K562 (cell line): ENCODE measurements around the gene HMBS. TPM values are rescaled to one million over a fixed set of nuclear protein-coding genes. Genes with fewer than 3 reads are reported as not detected.

ENCODE experiments used
- ATAC-seq: fragments of 200-7000 bp; cut with Tn5 transposase; 3 replicates; pipeline ENCODE4 v1.9.1; 2020; ENCODE audit warnings: moderate library complexity
- BruUV-seq: library from RNA; stranded (reverse); fragments of 400-500 nt; replicated peaks from 2 replicates; lab custom pipeline; 2021; lab: Mats Ljungman, UMichigan
- CTCF ChIA-PET: fragments of 300-600 bp; formaldehyde crosslinking; extraction: SDS; loops from one replicate; lab custom pipeline; 2021; ENCODE audit warnings: low intra/inter-chr PET ratio; lab: Yijun Ruan, JAX
- POLR2A ChIA-PET: fragments of 300-600, 350-650 bp; sonication (Branson Sonifier 250); formaldehyde crosslinking; extraction: SDS; loops from one replicate; lab custom pipeline; 2021; ENCODE audit warnings: antibody characterized with exemption, inconsistent platforms; lab: Yijun Ruan, JAX
- DNase-seq, 4 experiments: peaks; one replicate each; pipeline versions ENCODE4 v3.0.0 to v3.0.0-alpha.2; 2011 to 2018; ENCODE audit warnings: low spot score in 3 of 4, mixed read lengths in 3 of 4; ENCODE audit errors: extremely low read depth in 1 of 4
- FAIRE-seq: peaks from 2 replicates; lab custom pipeline; 2011; peaks lifted over from hg19 to GRCh38; lab: Jason Lieb, UNC
- H2AFZ ChIP-seq: 2 replicates; pipeline ENCODE4 v1.6.0; 2011; ENCODE audit warnings: low read depth, low read length, control low read depth, inconsistent platforms
- H3K27ac ChIP-seq: fragments of 200-600 bp; 3 replicates; pipeline ENCODE4 v1.8.0; 2011; ENCODE audit warnings: low read depth, mild to moderate bottlenecking, control low read depth, inconsistent platforms, low read length, moderate library complexity, mixed read lengths; ENCODE audit errors: extremely low read depth
- H3K27me3 ChIP-seq, 2 experiments: fragments of 300-600 bp in 1 of 2; 2 replicates in 1 of 2; 3 replicates in 1 of 2; pipeline versions ENCODE4 v1.6.0 to v1.8.0; 2011; ENCODE audit warnings: inconsistent platforms in 2 of 2, low read length in 2 of 2, mild to moderate bottlenecking in 1 of 2, mixed read lengths in 1 of 2, moderate library complexity in 1 of 2; ENCODE audit not compliant: control insufficient read depth in 2 of 2, insufficient read depth in 2 of 2
- H3K36me3 ChIP-seq: fragments of 300-600 bp; 3 replicates; pipeline ENCODE4 v1.8.0; 2011; ENCODE audit warnings: mild to moderate bottlenecking, low read length, inconsistent platforms; ENCODE audit not compliant: control insufficient read depth, insufficient read depth
- H3K4me1 ChIP-seq, 2 experiments: fragments of 200-600 bp in 1 of 2; replicated peaks in 1 of 2; 2 replicates in 1 of 2; 3 replicates in 1 of 2; pipeline versions ENCODE4 v1.5.1 to v1.8.0; 2011; ENCODE audit warnings: inconsistent platforms in 2 of 2, low read length in 2 of 2, mild to moderate bottlenecking in 1 of 2, mixed read lengths in 1 of 2, moderate library complexity in 1 of 2; ENCODE audit not compliant: control insufficient read depth in 2 of 2, insufficient read depth in 2 of 2
- H3K4me2 ChIP-seq: 2 replicates; pipeline ENCODE4 v1.6.1; 2011; ENCODE audit warnings: low read length, control low read depth, inconsistent platforms, mixed read lengths; ENCODE audit not compliant: insufficient read depth
- H3K4me3 ChIP-seq: fragments of 200-600 bp; sonication (generic), shearing (Covaris generic); 2 replicates; pipeline ENCODE4 v1.5.1; 2016; ENCODE audit warnings: control low read depth, inconsistent platforms
- H3K79me2 ChIP-seq: fragments of 200-600 bp; 3 replicates; pipeline ENCODE4 v1.8.0; 2011; ENCODE audit warnings: low read length, inconsistent platforms; ENCODE audit not compliant: control insufficient read depth, insufficient read depth
- H3K9ac ChIP-seq, 2 experiments: 2 replicates each; pipeline versions ENCODE4 v1.6.0 to v1.6.1; 2011; ENCODE audit warnings: low read depth in 2 of 2, low read length in 2 of 2, control low read depth in 1 of 2, inconsistent platforms in 1 of 2, mild to moderate bottlenecking in 1 of 2, mixed read lengths in 1 of 2; ENCODE audit not compliant: insufficient read depth in 1 of 2
- H3K9me1 ChIP-seq: one replicate; pipeline ENCODE4 v1.6.0; 2011; ENCODE audit warnings: inconsistent platforms, mild to moderate bottlenecking, low read length, moderate library complexity; ENCODE audit not compliant: control insufficient read depth, insufficient read depth
- H3K9me3 ChIP-seq: replicated peaks from 2 replicates; pipeline ENCODE4 v1.5.1; 2011; ENCODE audit warnings: low read depth, low read length, inconsistent platforms; ENCODE audit not compliant: control insufficient read depth, insufficient read depth
- H4K20me1 ChIP-seq: replicated peaks from 2 replicates; pipeline ENCODE4 v1.6.1; 2011; ENCODE audit warnings: low read length, inconsistent platforms, mixed read lengths; ENCODE audit not compliant: control insufficient read depth, insufficient read depth
- ATF2 ChIP-seq: sonication (generic); formaldehyde crosslinking; IDR thresholded peaks from 2 replicates; pipeline ENCODE4 v1.8.1; 2022; ENCODE audit warnings: missing genetic modification reagents
- BHLHE40 ChIP-seq: IDR thresholded peaks from 2 replicates; pipeline ENCODE4 v1.6.1; 2011; ENCODE audit warnings: low read length, improper control_type of control experiment
- CHCHD3 ChIP-seq: fragments of 250-450 bp; sonication (Bioruptor Pico); IDR thresholded peaks from 2 replicates; pipeline ENCODE4 v2.1.2; 2022; ENCODE audit warnings: mild to moderate bottlenecking
- CREB5 ChIP-seq: fragments of 250-450 bp; sonication (Bioruptor Pico); IDR thresholded peaks from 2 replicates; pipeline ENCODE4 v1.5.0; 2020; ENCODE audit warnings: mild to moderate bottlenecking
- CTCF ChIP-seq, 3 experiments: IDR thresholded peaks in 2 of 3; conservative IDR thresholded peaks in 1 of 3; 2 replicates each; pipeline ENCODE4 v1.5.1; 2011 to 2012; ENCODE audit warnings: low read length in 3 of 3, mild to moderate bottlenecking in 3 of 3, control low read depth in 2 of 3, improper control_type of control experiment in 1 of 3, inconsistent platforms in 1 of 3, low read depth in 1 of 3, mixed read lengths in 1 of 3, moderate library complexity in 1 of 3; ENCODE audit not compliant: insufficient read depth in 2 of 3
- JUNB ChIP-seq: fragments of 450-650 bp; formaldehyde crosslinking; conservative IDR thresholded peaks from 2 replicates; pipeline ENCODE4 v1.4.0; 2020; ENCODE audit warnings: mild to moderate bottlenecking
- NELFE ChIP-seq: IDR thresholded peaks from 2 replicates; pipeline ENCODE4 v1.6.1; 2011; ENCODE audit warnings: mild to moderate bottlenecking; ENCODE audit not compliant: insufficient read depth, insufficient read length
- NFE2 ChIP-seq: IDR thresholded peaks from 2 replicates; pipeline ENCODE4 v1.6.1; 2014; ENCODE audit warnings: antibody characterized with exemption, low read depth
- NFXL1 ChIP-seq: fragments of 450-650 bp; formaldehyde crosslinking; IDR thresholded peaks from 2 replicates; pipeline ENCODE4 v1.4.0; 2021; ENCODE audit warnings: mild to moderate bottlenecking
- NONO ChIP-seq, 2 experiments: fragments of 200-400 bp in 1 of 2; fragments of 450-650 bp in 1 of 2; formaldehyde crosslinking in 1 of 2; IDR thresholded peaks; 2 replicates each; pipeline ENCODE4 v1.6.1; 2017; ENCODE audit warnings: low read depth in 2 of 2, mild to moderate bottlenecking in 2 of 2, moderate library complexity in 2 of 2, low read length in 1 of 2
- POLR2AphosphoS2 ChIP-seq: IDR thresholded peaks from 2 replicates; pipeline ENCODE4 v1.6.1; 2012; ENCODE audit warnings: low read length, improper control_type of control experiment
- SAP30 ChIP-seq: fragments of 200-600 bp; sonication (generic); IDR thresholded peaks from 2 replicates; pipeline ENCODE4 v1.6.1; 2012; ENCODE audit warnings: borderline replicate concordance, low read depth, mild to moderate bottlenecking, moderate library complexity, low read length, control low read depth, inconsistent platforms; ENCODE audit not compliant: insufficient read depth, poor library complexity, severe bottlenecking
- SRSF3 ChIP-seq: fragments of 200-400 bp; formaldehyde crosslinking; IDR thresholded peaks from 2 replicates; pipeline ENCODE4 v1.6.1; 2016; ENCODE audit warnings: mild to moderate bottlenecking, low read length, moderate library complexity; ENCODE audit not compliant: insufficient read depth
- ZNF212 ChIP-seq: fragments of 450-650 bp; formaldehyde crosslinking; IDR thresholded peaks from 2 replicates; pipeline ENCODE4 v1.4.0; 2020; ENCODE audit warnings: mild to moderate bottlenecking
- ZNF384 ChIP-seq: IDR thresholded peaks from 2 replicates; pipeline ENCODE4 v1.6.1; 2012; ENCODE audit warnings: low read depth, low read length, improper control_type of control experiment
- ZNF699 ChIP-seq: fragments of 250-450 bp; sonication (Bioruptor Pico); IDR thresholded peaks from 2 replicates; pipeline ENCODE4 v1.8.0; 2021; ENCODE audit warnings: mild to moderate bottlenecking, moderate library complexity; ENCODE audit not compliant: insufficient replicate concordance
- ZNF707 ChIP-seq: fragments of 250-450 bp; sonication (Bioruptor Pico); conservative IDR thresholded peaks from 2 replicates; pipeline ENCODE4 v1.8.0; 2022; ENCODE audit warnings: inconsistent platforms, mild to moderate bottlenecking, moderate library complexity
- ZNF766 ChIP-seq: fragments of 200-800 bp; sonication (Bioruptor generic); conservative IDR thresholded peaks from 2 replicates; pipeline ENCODE4 v1.6.1; 2016; ENCODE audit warnings: missing genetic modification characterization, missing compliant biosample characterization
- WGBS: fragments of 100-300 bp; shearing (Covaris generic); methylation state at CpG from one replicate; pipeline ENCODE4 v1.1.6; 2016; ENCODE audit warnings: low coverage, mixed read lengths; ENCODE audit not compliant: insufficient coverage; ENCODE audit errors: missing lambda C conversion rate; 5-methylcytosine and 5-hydroxymethylcytosine counted together
- in situ Hi-C: fragments of 300-500 bp; cut with MboI; formaldehyde crosslinking; loops from 4 replicates; pipeline ENCODE4 v1.15.0; 2018; ENCODE audit warnings: inconsistent platforms, mixed read lengths
- intact Hi-C: fragments of 100-400 bp; cut with micrococcal nuclease; formaldehyde crosslinking; loops from 2 replicates; pipeline ENCODE4 v1.14.2; 2022
- polyA plus RNA-seq, 8 experiments: library from polyadenylated mRNA; depleted of rRNA in 4 of 8; stranded (reverse) in 5 of 8; unstranded in 3 of 8; fragments of >200 nt; fragmentation: Nextera tagmentation in 2 of 8; fragmentation: Illumina TruSeq in 1 of 8; extraction: Ambion mirVana in 2 of 8; extraction: Trizol in 1 of 8; gene quantifications; 2 replicates each; pipeline versions ENCODE4 v1.2.1 to v1.2.3, GENCODE V29; 2011 to 2014; ENCODE audit warnings: inconsistent platforms in 1 of 8, missing spikeins in 1 of 8
- total RNA-seq, 7 experiments: library from RNA; depleted of rRNA in 6 of 7; stranded (reverse); fragments of >200 nt in 6 of 7; fragmentation: Illumina TruSeq in 2 of 7; extraction: Trizol in 2 of 7; gene quantifications; 2 replicates each; pipeline versions ENCODE4 v1.2.1 to v1.2.3, GENCODE V29; 2011 to 2021; ENCODE audit warnings: low replicate concordance in 1 of 7

Gene HMBS
- total and polyA plus RNA-seq, 9 of the 15 experiments (the other 6 are each of a cell fraction or from before 2014, with no cell fraction given): 56.9 to 385 (median 286) TPM

GRCh38 chr11:119107538-119108145, 23.0 kb downstream of the HMBS start:
- POLR2A ChIA-PET: interaction anchor here (0.6 to 5.8 kb wide), 17 partner anchors 11 to 267 kb away, joined by 3 to 75 read pairs (median 4); partner anchors contain the start of genes HMBS, RPS25 and TRAPPC4
- Histone ChIP-seq H3K9me1 (no peaks in the 10 kb centered on the region), H3K36me3 (peaks cover 39% of the 10 kb centered on the region; the same call in 2 of the 3 replicates), H3K9ac (peak overlapping the region; percentile 71 to 94), H3K9me3 (no peaks in the 10 kb centered on the region), H3K4me3 (peak overlapping the region; percentile 94), H4K20me1 (peaks cover 18% of the 10 kb centered on the region), H3K79me2 (peaks cover 44% of the 10 kb centered on the region), H3K4me1 (peaks cover 39 to 43% of the 10 kb centered on the region in 2 experiments), H3K27me3 (no peaks in the 10 kb centered on the region), H3K27ac (peak overlapping the region; percentile 83), H2AFZ (peak overlapping the region; percentile 64), H3K4me2 (peak overlapping the region; percentile 99)
- intact Hi-C loops (loop anchor here (5.0 kb wide), 1 partner anchor 270 kb away; no protein-coding TSS in a partner anchor), in situ Hi-C loops (no loop called here)
- no TSS peak for BruUV-seq
- DNase-seq: peak in 2 of 4 experiments; percentile 16 to 41
- no peak for FAIRE-seq
- ATAC-seq: peak; percentile 33
- WGBS: under 1% methylated on average over 40 of the region's 65 CpGs
- CTCF ChIA-PET: interaction anchor here (1.0 kb wide), 1 partner anchor 216 kb away, joined by 3 read pairs; no protein-coding TSS in a partner anchor
- TF ChIP-seq ATF2 (CRISPR knock-in tag): no peak
- peak; percentile 17 for TF ChIP-seq SAP30
- TF ChIP-seq SRSF3: no peak
- peak in 1 of 2 experiments; percentile 71; a peak in 1 of 4 replicates for TF ChIP-seq NONO (IDR thresholded peaks at IDR 0.05; ENCODE audit: low read depth in 2 of 2, low read length in 1 of 2)
- TF ChIP-seq ZNF699: no peak
- TF ChIP-seq NFE2: no peak
- TF ChIP-seq NELFE: no peak
- no peak for TF ChIP-seq CHCHD3
- TF ChIP-seq POLR2AphosphoS2: no peak
- TF ChIP-seq ZNF766 (CRISPR knock-in tag): no peak
- TF ChIP-seq ZNF212 (CRISPR knock-in tag): no peak
- no peak for TF ChIP-seq JUNB (CRISPR knock-in tag)
- TF ChIP-seq ZNF707 (CRISPR knock-in tag): no peak
- no peak for TF ChIP-seq ZNF384
- no peak for TF ChIP-seq NFXL1 (CRISPR knock-in tag)
- TF ChIP-seq CTCF (IDR thresholded peaks at IDR 0.05 in 2 of 3, conservative IDR thresholded peaks at IDR 0.05 in 1 of 3; ENCODE audit: insufficient read depth in 2 of 3, low read depth in 1 of 3, low read length in 3 of 3): 0 out of 6 replicates have a peak, but pooled peaks of 1 of the 3 experiments have one; percentile 0
- TF ChIP-seq BHLHE40: no peak
- no peak for TF ChIP-seq CREB5 (CRISPR knock-in tag)
